HFF-Myc (cell line): Measurements from ENCODE around the gene TNS2.

Experiments used
- DNase-seq: peaks from one replicate; pipeline ENCODE4 v3.0.0-alpha.2; 2011; ENCODE audit warnings: low read depth; ENCODE audit errors: extremely low read depth
- H3K4me3 ChIP-seq: replicated peaks from 2 replicates; pipeline ENCODE4 v1.5.1; 2011; ENCODE audit warnings: low read depth, mild to moderate bottlenecking, control low read depth, low read length
- CTCF ChIP-seq: IDR thresholded peaks from 2 replicates; pipeline ENCODE4 v1.5.1; 2012; ENCODE audit warnings: mild to moderate bottlenecking, low read depth, low read length, control low read depth; ENCODE audit errors: missing control alignments

Gene TNS2

GRCh38 chr12:53079226-53080117 lies 29.6 kb downstream of the TNS2 start, which contains the start of gene SPRYD3:
TSS of gene SPRYD3 (minus strand) at chr12:53079390. CDS start at chr12:53079333, 57 bp downstream.
- TF ChIP-seq CTCF, result no peak
- no peak for DNase-seq

GRCh38 chr12:53082637-53083175 lies 32.8 kb downstream of the TNS2 start:
- no peak for TF ChIP-seq CTCF
- no peak overlapping the region for H3K4me3 ChIP-seq
- no peak for DNase-seq

More at GRCh38 chr12:53079226-53080117, 29.6 kb downstream of the TNS2 start, which contains the start of gene SPRYD3:
- peak within 1 kb of the TSS; percentile 60 for H3K4me3 ChIP-seq

GRCh38 chr12:53086361-53086760 lies 36.5 kb downstream of the TNS2 start:
- H3K4me3 ChIP-seq, result no peak overlapping the region
- DNase-seq, result no peak
- TF ChIP-seq CTCF, result no peak

- H3K4me3 ChIP-seq, result no peak overlapping the region
- DNase-seq, result no peak
- TF ChIP-seq CTCF, result no peak
These were observed 40.2 kb downstream of the TNS2 start for GRCh38 chr12:53090105-53090504.

GRCh38 chr12:53090554-53090953 lies 40.7 kb downstream of the TNS2 start:
- TF ChIP-seq CTCF, result no peak
- no peak for DNase-seq
- no peak overlapping the region for H3K4me3 ChIP-seq

- no peak for TF ChIP-seq CTCF
These were observed 41.9 kb downstream of the TNS2 start for GRCh38 chr12:53091756-53092155.

More at GRCh38 chr12:53091756-53092155, 41.9 kb downstream of the TNS2 start:
- DNase-seq, result no peak
- no peak overlapping the region for H3K4me3 ChIP-seq
